ENCODE results near the gene SPACA5B. TPM values are rescaled to one million over a fixed set of nuclear protein-coding genes. Genes with fewer than 3 reads are reported as not detected.
A peak's percentile ranks its signal among the peaks of the same experiment; 100 is the strongest.
"Not testable (repeated sequence)": the region's sequence is repeated elsewhere in the genome, so short reads cannot be mapped to it uniquely, and the experiment has no call there.

Gene SPACA5B
- total and polyA plus RNA-seq, 2 experiments from 2014 or later: not detected

- Histone ChIP-seq H3K9me3 (ENCODE audit: low read depth) (no peaks in the 10 kb centered on the region), H3K27me3 (no peaks in the 10 kb centered on the region), H2AFZ (no peak overlapping the region), H3K79me2 (no peaks in the 10 kb centered on the region), H3K4me3 (no peak overlapping the region), H4K20me1 (ENCODE audit: insufficient read depth, poor library complexity, severe bottlenecking) (no peaks in the 10 kb centered on the region), H3K36me3 (replicated peaks; ENCODE audit: insufficient read depth, low read depth) (no peaks in the 10 kb centered on the region), H3K4me1 (ENCODE audit: insufficient read depth) (no peaks in the 10 kb centered on the region), H3K4me2 (no peak overlapping the region), H3K27ac (peak overlapping the region; percentile 43), H3K9me2 (replicated peaks; ENCODE audit: insufficient read depth) (no peaks in the 10 kb centered on the region)
- TF ChIP-seq EZH2phosphoT487 (IDR thresholded peaks at IDR 0.05; ENCODE audit: low read depth, severe bottlenecking, unreplicated experiment) (no peak), EZH2 (IDR thresholded peaks at IDR 0.05; ENCODE audit: borderline replicate concordance) (no peak), CTCF (IDR thresholded peaks at IDR 0.05; ENCODE audit: poor library complexity) (no peak)
- WGBS (ENCODE audit: low lambda C conversion rate, missing lambda C conversion rate): 55% methylated on average over 5 of the region's 5 CpGs
- peak; percentile 11 for DNase-seq (ENCODE audit: low spot score)
Observed at GRCh38 chrX:48090123-48090522, 40.3 kb upstream of the SPACA5B start.

- not testable (repeated sequence) for H3K9me3 ChIP-seq (ENCODE audit: low read depth); H3K79me2 ChIP-seq; H3K36me3 ChIP-seq (replicated peaks; ENCODE audit: insufficient read depth, low read depth); H3K27ac ChIP-seq; H3K4me1 ChIP-seq (ENCODE audit: insufficient read depth); H4K20me1 ChIP-seq (ENCODE audit: insufficient read depth, poor library complexity, severe bottlenecking); H3K9me2 ChIP-seq (replicated peaks; ENCODE audit: insufficient read depth); DNase-seq (ENCODE audit: low spot score); H3K27me3 ChIP-seq; H3K4me2 ChIP-seq; H2AFZ ChIP-seq; H3K4me3 ChIP-seq
- WGBS (ENCODE audit: low lambda C conversion rate, missing lambda C conversion rate): 67% methylated on average over 3 of the region's 3 CpGs
Observed at GRCh38 chrX:48092558-48092957, 37.9 kb upstream of the SPACA5B start.

GRCh38 chrX:48101443-48101842 lies 29.0 kb upstream of the SPACA5B start:
- Histone ChIP-seq H3K9me2 (replicated peaks; ENCODE audit: insufficient read depth) (no peaks in the 10 kb centered on the region), H3K27me3 (no peaks in the 10 kb centered on the region), H3K27ac (peak overlapping the region; percentile 27), H4K20me1 (ENCODE audit: insufficient read depth, poor library complexity, severe bottlenecking) (no peaks in the 10 kb centered on the region), H3K36me3 (replicated peaks; ENCODE audit: insufficient read depth, low read depth) (no peaks in the 10 kb centered on the region), H3K4me1 (ENCODE audit: insufficient read depth) (no peaks in the 10 kb centered on the region), H3K9me3 (ENCODE audit: low read depth) (no peaks in the 10 kb centered on the region), H3K4me2 (no peak overlapping the region), H2AFZ (no peak overlapping the region), H3K4me3 (no peak overlapping the region), H3K79me2 (no peaks in the 10 kb centered on the region)
- peak; percentile 10 for DNase-seq (ENCODE audit: low spot score)
- TF ChIP-seq EZH2phosphoT487 (IDR thresholded peaks at IDR 0.05; ENCODE audit: low read depth, severe bottlenecking, unreplicated experiment) (no peak), CTCF (IDR thresholded peaks at IDR 0.05; ENCODE audit: poor library complexity) (no peak), EZH2 (IDR thresholded peaks at IDR 0.05; ENCODE audit: borderline replicate concordance) (no peak)
- WGBS (ENCODE audit: low lambda C conversion rate, missing lambda C conversion rate): 82% methylated on average over 3 of the region's 3 CpGs

- WGBS (ENCODE audit: low lambda C conversion rate, missing lambda C conversion rate): 87% methylated on average over 6 of the region's 6 CpGs
- Histone ChIP-seq H2AFZ (no peak overlapping the region), H3K27me3 (no peaks in the 10 kb centered on the region), H3K27ac (no peak overlapping the region), H3K4me3 (no peak overlapping the region), H3K4me1 (ENCODE audit: insufficient read depth) (no peaks in the 10 kb centered on the region), H3K79me2 (no peaks in the 10 kb centered on the region), H3K4me2 (no peak overlapping the region), H4K20me1 (ENCODE audit: insufficient read depth, poor library complexity, severe bottlenecking) (no peaks in the 10 kb centered on the region), H3K9me3 (ENCODE audit: low read depth) (no peaks in the 10 kb centered on the region), H3K9me2 (replicated peaks; ENCODE audit: insufficient read depth) (no peaks in the 10 kb centered on the region), H3K36me3 (replicated peaks; ENCODE audit: insufficient read depth, low read depth) (no peaks in the 10 kb centered on the region)
- TF ChIP-seq CTCF (IDR thresholded peaks at IDR 0.05; ENCODE audit: poor library complexity) (no peak), EZH2 (IDR thresholded peaks at IDR 0.05; ENCODE audit: borderline replicate concordance) (no peak), EZH2phosphoT487 (IDR thresholded peaks at IDR 0.05; ENCODE audit: low read depth, severe bottlenecking, unreplicated experiment) (no peak)
- DNase-seq (ENCODE audit: low spot score): no peak
Observed at GRCh38 chrX:48102874-48103374, 27.5 kb upstream of the SPACA5B start.

Measured in hepatocyte (in vitro differentiated cells).